K562 (cell line): ENCODE measurements around the gene GPR37L1. TPM values are rescaled to one million over a fixed set of nuclear protein-coding genes. Genes with fewer than 3 reads are reported as not detected.
A peak's percentile ranks its signal among the peaks of the same experiment; 100 is the strongest.

Experiments
- ARID2 ChIP-seq: fragments of 450-650 bp; IDR thresholded peaks from 2 replicates; pipeline ENCODE4 v1.6.1; 2017; ENCODE audit warnings: antibody characterized with exemption, mild to moderate bottlenecking
- CHD1 ChIP-seq: fragments of 200-600 bp; sonication (generic); IDR thresholded peaks from one replicate; pipeline ENCODE4 v1.6.1; 2012; ENCODE audit warnings: mild to moderate bottlenecking, moderate library complexity, low read length, inconsistent platforms
- FOS ChIP-seq: IDR thresholded peaks from 3 replicates; pipeline ENCODE4 v1.6.1; 2011; ENCODE audit not compliant: insufficient read length; ENCODE audit errors: extremely low read depth
- FOXJ2 ChIP-seq: fragments of 200-800 bp; sonication (Bioruptor generic); IDR thresholded peaks from 2 replicates; pipeline ENCODE4 v1.6.1; 2016; ENCODE audit warnings: missing genetic modification characterization, missing compliant biosample characterization
- GTF2B ChIP-seq: IDR thresholded peaks from 2 replicates; pipeline ENCODE4 v1.6.1; 2011; ENCODE audit not compliant: insufficient read length; ENCODE audit errors: extremely low read depth
- IRF2 ChIP-seq: sonication (generic); formaldehyde crosslinking; IDR thresholded peaks from 2 replicates; pipeline ENCODE4 v1.8.1; 2022; ENCODE audit warnings: mild to moderate bottlenecking, missing genetic modification reagents
- MCM5 ChIP-seq: fragments of 450-650 bp; IDR thresholded peaks from 2 replicates; pipeline ENCODE4 v1.6.1; 2016; ENCODE audit warnings: low read depth
- NR2F6 ChIP-seq: fragments of 450-650 bp; formaldehyde crosslinking; IDR thresholded peaks from 2 replicates; pipeline ENCODE4 v1.4.0; 2020; ENCODE audit warnings: mild to moderate bottlenecking
- POLR2A ChIP-seq: fragments of 450-650 bp; conservative IDR thresholded peaks from 2 replicates; pipeline ENCODE4 v1.6.1; 2016
- PTRF ChIP-seq: fragments of 450-650 bp; IDR thresholded peaks from 2 replicates; pipeline ENCODE4 v1.6.1; 2016; ENCODE audit warnings: mild to moderate bottlenecking, missing genetic modification characterization, missing compliant biosample characterization
- RFX5 ChIP-seq: IDR thresholded peaks from 2 replicates; pipeline ENCODE4 v1.6.1; 2011; ENCODE audit warnings: low read depth, mild to moderate bottlenecking, improper control_type of control experiment, low read length
- RHOXF2B ChIP-seq: fragments of 250-450 bp; sonication (Bioruptor Pico); conservative IDR thresholded peaks from 2 replicates; pipeline ENCODE4 v1.5.1; 2021
- SOX6 ChIP-seq: fragments of 450-650 bp; IDR thresholded peaks from 2 replicates; pipeline ENCODE4 v1.6.1; 2014; ENCODE audit warnings: mild to moderate bottlenecking
- SREBF2 ChIP-seq: sonication (generic); formaldehyde crosslinking; IDR thresholded peaks from 2 replicates; pipeline ENCODE4 v1.4.0; 2020; ENCODE audit warnings: mild to moderate bottlenecking, missing genetic modification reagents
- SUPT5H ChIP-seq: fragments of 450-650 bp; IDR thresholded peaks from 2 replicates; pipeline ENCODE4 v1.6.1; 2016
- TRIM25 ChIP-seq: fragments of 450-650 bp; IDR thresholded peaks from 2 replicates; pipeline ENCODE4 v1.7.0; 2016; ENCODE audit warnings: borderline replicate concordance
- ZBTB33 ChIP-seq: sonication (generic); formaldehyde crosslinking; IDR thresholded peaks from 2 replicates; pipeline ENCODE4 v1.8.1; 2023; ENCODE audit warnings: mild to moderate bottlenecking, missing genetic modification reagents
- ZBTB8A ChIP-seq: fragments of 450-650 bp; IDR thresholded peaks from 2 replicates; pipeline ENCODE4 v1.6.1; 2018; ENCODE audit warnings: mild to moderate bottlenecking, moderate library complexity; ENCODE audit not compliant: partially characterized antibody
- ZNF143 ChIP-seq: sonication (generic); formaldehyde crosslinking; IDR thresholded peaks from 2 replicates; pipeline ENCODE4 v1.9.0; 2022; ENCODE audit warnings: mild to moderate bottlenecking, missing genetic modification reagents
- ZNF184 ChIP-seq: sonication (generic); formaldehyde crosslinking; IDR thresholded peaks from 2 replicates; pipeline ENCODE4 v1.5.0; 2020; ENCODE audit warnings: missing genetic modification reagents
- ZNF197 ChIP-seq: fragments of 200-800 bp; sonication (Bioruptor generic); IDR thresholded peaks from 2 replicates; pipeline ENCODE4 v1.6.1; 2016; ENCODE audit warnings: low read depth, missing genetic modification characterization, missing compliant biosample characterization
- ZNF609 ChIP-seq: sonication (generic); formaldehyde crosslinking; IDR thresholded peaks from 2 replicates; pipeline ENCODE4 v1.8.1; 2023; ENCODE audit warnings: missing genetic modification reagents, mild to moderate bottlenecking, borderline replicate concordance
- ZNF785 ChIP-seq: fragments of 250-450 bp; sonication (Bioruptor Pico); IDR thresholded peaks from 2 replicates; pipeline ENCODE4 v1.4.0; 2020; ENCODE audit warnings: mild to moderate bottlenecking
- polyA plus RNA-seq, 8 experiments: library from polyadenylated mRNA; depleted of rRNA in 4 of 8; stranded (reverse) in 5 of 8; unstranded in 3 of 8; fragments of >200 nt; fragmentation: Nextera tagmentation in 2 of 8; fragmentation: Illumina TruSeq in 1 of 8; extraction: Ambion mirVana in 2 of 8; extraction: Trizol in 1 of 8; gene quantifications; 2 replicates each; pipeline versions ENCODE4 v1.2.1 to v1.2.3, GENCODE V29; 2011 to 2014; ENCODE audit warnings: inconsistent platforms in 1 of 8, missing spikeins in 1 of 8
- total RNA-seq, 7 experiments: library from RNA; depleted of rRNA in 6 of 7; stranded (reverse); fragments of >200 nt in 6 of 7; fragmentation: Illumina TruSeq in 2 of 7; extraction: Trizol in 2 of 7; gene quantifications; 2 replicates each; pipeline versions ENCODE4 v1.2.1 to v1.2.3, GENCODE V29; 2011 to 2021; ENCODE audit warnings: low replicate concordance in 1 of 7

Gene GPR37L1
- total and polyA plus RNA-seq, 9 of the 15 experiments (the other 6 are each of a cell fraction or from before 2014, with no cell fraction given): not detected

- no peak for TF ChIP-seq TRIM25
- TF ChIP-seq CHD1: no peak
- peak; percentile 44; the same call in 1 of the 2 replicates for TF ChIP-seq ZNF197 (CRISPR knock-in tag)
- TF ChIP-seq ARID2: no peak
- TF ChIP-seq RFX5: no peak
- TF ChIP-seq FOXJ2 (tag): no peak
- no peak for TF ChIP-seq POLR2A
- TF ChIP-seq NR2F6 (CRISPR knock-in tag): no peak
- TF ChIP-seq FOS: no peak
- no peak for TF ChIP-seq ZBTB8A
- no peak for TF ChIP-seq ZBTB33 (CRISPR knock-in tag)
- TF ChIP-seq GTF2B: no peak
- 0 out of 2 replicates have a peak, but pooled peaks have one; percentile 25 for TF ChIP-seq ZNF143 (CRISPR knock-in tag)
- TF ChIP-seq SOX6: no peak
- TF ChIP-seq PTRF (tag): no peak
- no peak for TF ChIP-seq ZNF785 (CRISPR knock-in tag)
- no peak for TF ChIP-seq MCM5
- TF ChIP-seq ZNF184: no peak
- TF ChIP-seq SREBF2 (CRISPR knock-in tag): no peak
- TF ChIP-seq RHOXF2B (CRISPR knock-in tag): no peak
- no peak for TF ChIP-seq ZNF609
- TF ChIP-seq SUPT5H: no peak; the same call in 1 of the 2 replicates
- TF ChIP-seq IRF2 (CRISPR knock-in tag): no peak
Observed at GRCh38 chr1:202162047-202162417, 39.3 kb downstream of the GPR37L1 start (continued).
